Left ventricle myocardium inferior (tissue), 1 donor: ENCODE data around the gene RPH3AL. TPM values are rescaled to one million over a fixed set of nuclear protein-coding genes. Genes with fewer than 3 reads are reported as not detected.

Experiments
- DNase-seq: peaks from one replicate; pipeline ENCODE4 v3.0.0-alpha.2; 2020
- H3K27ac ChIP-seq: fragments of 200-600 bp; replicated peaks from 2 replicates; pipeline ENCODE4 v1.8.0; 2021
- H3K27me3 ChIP-seq: fragments of 200-600 bp; 2 replicates; pipeline ENCODE4 v1.8.0; 2021; ENCODE audit warnings: low read depth
- H3K36me3 ChIP-seq: fragments of 200-600 bp; 2 replicates; pipeline ENCODE4 v1.8.0; 2021
- H3K4me1 ChIP-seq: fragments of 200-600 bp; 2 replicates; pipeline ENCODE4 v1.8.0; 2021
- H3K4me3 ChIP-seq: fragments of 200-600 bp; 2 replicates; pipeline ENCODE4 v1.8.0; 2021; ENCODE audit warnings: mild to moderate bottlenecking, moderate library complexity
- H3K9me3 ChIP-seq: fragments of 200-600 bp; replicated peaks from 2 replicates; pipeline ENCODE4 v1.8.0; 2021
- CTCF ChIP-seq: fragments of 200-600 bp; IDR thresholded peaks from 2 replicates; pipeline ENCODE4 v1.8.0; 2021; ENCODE audit warnings: antibody characterized with exemption, mild to moderate bottlenecking, borderline replicate concordance
- intact Hi-C: fragments of 100-400 bp; cut with micrococcal nuclease; formaldehyde crosslinking; loops from one replicate; pipeline ENCODE4 v1.11.0; 2022
- total RNA-seq: library from RNA; stranded (reverse); fragmentation: NEBNext Ultra II Directional; extraction: Animal tissue kit (Norgen Biotek cat#: 25700); gene quantifications from one replicate; pipeline ENCODE4 v1.2.1, GENCODE V29; 2021
- donor health status: DM: no; HTN: yes; CAD: no; lungs with severe emphysema.

RPH3AL gene
- total RNA-seq, 1 donor from 2014 or later: 4.0 TPM

DNA sequence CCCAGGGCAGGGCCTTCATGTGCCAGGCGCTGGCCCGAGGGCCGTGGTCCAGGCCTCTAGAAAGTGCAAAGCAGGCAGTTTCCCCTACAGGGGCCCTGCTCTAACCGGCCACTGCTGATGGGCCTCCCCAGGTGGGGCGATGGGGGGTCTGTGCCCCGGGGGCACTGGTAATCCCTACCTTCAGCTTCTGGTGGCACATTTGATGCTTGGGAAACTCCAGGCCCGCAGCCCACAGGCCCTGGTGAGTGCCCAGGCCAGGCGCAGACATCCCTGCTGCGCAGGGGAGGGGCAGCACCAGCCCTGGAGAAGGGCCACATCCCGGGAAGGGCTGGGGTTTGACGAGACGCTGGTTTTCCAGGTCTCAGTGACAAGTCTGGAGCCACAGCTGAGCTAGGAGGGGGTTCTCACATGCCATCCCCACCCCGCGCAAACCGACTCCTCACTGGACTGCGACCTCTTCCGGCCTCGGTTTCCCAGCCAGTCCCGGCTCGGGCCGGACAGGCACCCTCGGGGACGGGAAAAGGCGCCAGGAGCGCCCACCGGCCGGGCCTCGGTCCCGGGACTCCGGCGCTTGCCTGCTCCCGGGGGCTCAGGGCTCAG is 172.7 kb downstream of the RPH3AL start:
- H3K4me3 ChIP-seq: peak overlapping the region; percentile 71
- intact Hi-C loops: no loop called here
- no peaks in the 10 kb centered on the region for H3K36me3 ChIP-seq
- H3K4me1 ChIP-seq: peaks cover 43% of the 10 kb centered on the region
- peaks cover 76% of the 10 kb centered on the region for H3K27me3 ChIP-seq
- no peaks in the 10 kb centered on the region for H3K9me3 ChIP-seq
- H3K27ac ChIP-seq: peak overlapping the region; percentile 90
- DNase-seq: no peak
- TF ChIP-seq CTCF: no peak

DNA sequence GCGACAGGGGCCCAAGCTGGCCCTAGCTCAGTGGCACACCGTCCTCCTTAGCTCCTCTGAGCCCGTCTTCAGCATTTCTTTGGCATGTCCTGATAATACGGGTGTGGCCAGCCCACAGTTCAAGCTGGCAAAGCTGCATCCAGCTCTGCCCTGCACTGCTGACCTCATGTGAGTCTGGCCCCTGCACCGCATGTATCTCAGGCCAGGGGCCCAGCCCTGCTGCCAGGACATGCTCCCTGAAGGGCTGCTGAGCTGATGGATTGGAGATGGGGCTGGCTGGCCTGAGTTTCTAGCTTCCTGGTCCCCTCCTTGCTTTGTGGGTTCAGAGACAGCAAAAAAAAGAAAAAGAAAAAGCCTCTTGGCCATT is 173.6 kb downstream of the RPH3AL start:
- Histone ChIP-seq H3K27ac (peak overlapping the region; percentile 90), H3K4me1 (peaks cover 43% of the 10 kb centered on the region), H3K9me3 (no peaks in the 10 kb centered on the region), H3K27me3 (peaks cover 79% of the 10 kb centered on the region), H3K36me3 (no peaks in the 10 kb centered on the region), H3K4me3 (peak overlapping the region; percentile 71)
- intact Hi-C loops: no loop called here
- TF ChIP-seq CTCF: no peak
- no peak for DNase-seq

GRCh38 chr17:178292-179065 is 174.1 kb downstream of the RPH3AL start:
- Histone ChIP-seq H3K4me1 (peaks cover 43% of the 10 kb centered on the region), H3K27me3 (peaks cover 74% of the 10 kb centered on the region), H3K4me3 (peak overlapping the region; percentile 71), H3K9me3 (no peaks in the 10 kb centered on the region), H3K27ac (peak overlapping the region; percentile 8), H3K36me3 (no peaks in the 10 kb centered on the region)
- intact Hi-C loops: no loop called here
- DNase-seq: no peak
- no peak for TF ChIP-seq CTCF

- H3K27ac ChIP-seq: no peak overlapping the region
- intact Hi-C loops: no loop called here
- H3K4me3 ChIP-seq: no peak overlapping the region
- peaks cover 41% of the 10 kb centered on the region for H3K4me1 ChIP-seq
- H3K9me3 ChIP-seq: no peaks in the 10 kb centered on the region
- peaks cover 67% of the 10 kb centered on the region for H3K27me3 ChIP-seq
- H3K36me3 ChIP-seq: no peaks in the 10 kb centered on the region
- no peak for TF ChIP-seq CTCF
- DNase-seq: no peak
Observed at GRCh38 chr17:177762-178161, 174.8 kb downstream of the RPH3AL start.

GRCh38 chr17:177155-177554 is 175.5 kb downstream of the RPH3AL start:
- Histone ChIP-seq H3K4me1 (peaks cover 35% of the 10 kb centered on the region), H3K9me3 (no peaks in the 10 kb centered on the region), H3K4me3 (no peak overlapping the region), H3K27ac (no peak overlapping the region), H3K36me3 (no peaks in the 10 kb centered on the region), H3K27me3 (peaks cover 62% of the 10 kb centered on the region)
- intact Hi-C loops: no loop called here
- no peak for DNase-seq
- TF ChIP-seq CTCF: no peak
